ENCODE data around the gene BTBD9. TPM values are rescaled to one million over a fixed set of nuclear protein-coding genes. Genes with fewer than 3 reads are reported as not detected.
A peak's percentile ranks its signal among the peaks of the same experiment; 100 is the strongest.

The BTBD9 gene
- total RNA-seq, 2 donors from 2014 or later, result 19.0 to 33.2 TPM

- DNase-seq, result no peak
- no peak for ATAC-seq
- intact Hi-C loops (cut with DNase I), result no loop called here
Observed at GRCh38 chr6:38610050-38610625, 29.6 kb downstream of the BTBD9 start.

- intact Hi-C loops (cut with DNase I), result loop anchor here in 1 of 2 donors (5.0 kb wide), 1 partner anchor 33 kb away; the partner anchor contains the start of gene BTBD9
- DNase-seq (no peak), ATAC-seq (no peak)
Observed at GRCh38 chr6:38604700-38605099, 35.0 kb downstream of the BTBD9 start.

GRCh38 chr6:38603966-38604365, 35.8 kb downstream of the BTBD9 start:
- peak in 1 of 2 donors; percentile 39 for ATAC-seq
- intact Hi-C loops (cut with DNase I), result loop anchor here in 1 of 2 donors (5.0 kb wide), 1 partner anchor 33 kb away; the partner anchor contains the start of gene BTBD9
- DNase-seq, result no peak

- intact Hi-C loops (cut with DNase I), result loop anchor here in 1 of 2 donors (5.0 kb wide), 1 partner anchor 34 kb away; the partner anchor contains the start of gene BTBD9
- no peak for ATAC-seq
Observed at GRCh38 chr6:38603496-38603895, 36.2 kb downstream of the BTBD9 start.

GRCh38 chr6:38599966-38600550, 39.7 kb downstream of the BTBD9 start:
- DNase-seq (no peak), ATAC-seq (no peak)
- intact Hi-C loops (cut with DNase I), result loop anchor here in 1 of 2 donors (5.0 kb wide), 1 partner anchor 37 kb away; the partner anchor contains the start of gene BTBD9

More at GRCh38 chr6:38603496-38603895, 36.2 kb downstream of the BTBD9 start:
- no peak for DNase-seq

GRCh38 chr6:38599261-38599660, 40.5 kb downstream of the BTBD9 start:
- ATAC-seq (no peak), DNase-seq (no peak)
- intact Hi-C loops (cut with DNase I), result no loop called here

GRCh38 chr6:38593998-38594665, 45.6 kb downstream of the BTBD9 start:
- intact Hi-C loops (cut with DNase I), result no loop called here
- ATAC-seq (no peak), DNase-seq (no peak)

- intact Hi-C loops (cut with DNase I), result no loop called here
- DNase-seq, result no peak
- no peak for ATAC-seq
Observed at GRCh38 chr6:38593409-38593808, 46.3 kb downstream of the BTBD9 start.

- DNase-seq, result no peak
- ATAC-seq, result no peak
- intact Hi-C loops (cut with DNase I), result no loop called here
Observed at GRCh38 chr6:38591439-38591838, 48.3 kb downstream of the BTBD9 start.

- ATAC-seq, result peak in 1 of 2 donors; percentile 57
- DNase-seq, result no peak
- intact Hi-C loops (cut with DNase I), result no loop called here
Observed at GRCh38 chr6:38589367-38589720, 50.4 kb downstream of the BTBD9 start.

- intact Hi-C loops (cut with DNase I), result no loop called here
- DNase-seq, result no peak
Observed at GRCh38 chr6:38588631-38589366, 50.9 kb downstream of the BTBD9 start.

GRCh38 chr6:38587766-38588362, 51.9 kb downstream of the BTBD9 start:
- DNase-seq (no peak), ATAC-seq (no peak)
- intact Hi-C loops (cut with DNase I), result no loop called here

More at GRCh38 chr6:38588631-38589366, 50.9 kb downstream of the BTBD9 start:
- ATAC-seq, result peak in 1 of 2 donors; percentile 86

- DNase-seq (no peak), ATAC-seq (no peak)
- intact Hi-C loops (cut with DNase I), result no loop called here
Observed at GRCh38 chr6:38586992-38587391, 52.7 kb downstream of the BTBD9 start.

GRCh38 chr6:38584731-38585130, 55.0 kb downstream of the BTBD9 start:
- no peak for DNase-seq
- no peak for ATAC-seq
- intact Hi-C loops (cut with DNase I), result no loop called here

GRCh38 chr6:38583523-38583922, 56.2 kb downstream of the BTBD9 start:
- intact Hi-C loops (cut with DNase I), result no loop called here
- no peak for ATAC-seq
- DNase-seq, result no peak

- no peak for ATAC-seq
Observed at GRCh38 chr6:38580030-38580429, 59.7 kb downstream of the BTBD9 start.

GRCh38 chr6:38579010-38579628, 60.6 kb downstream of the BTBD9 start:
- DNase-seq (no peak), ATAC-seq (no peak)
- intact Hi-C loops (cut with DNase I), result no loop called here

More at GRCh38 chr6:38580030-38580429, 59.7 kb downstream of the BTBD9 start:
- intact Hi-C loops (cut with DNase I), result no loop called here
- no peak for DNase-seq

- DNase-seq (no peak), ATAC-seq (no peak)
- intact Hi-C loops (cut with DNase I), result no loop called here
Observed at GRCh38 chr6:38578075-38578474, 61.7 kb downstream of the BTBD9 start.

- no peak for ATAC-seq
Observed at GRCh38 chr6:38577492-38577891, 62.2 kb downstream of the BTBD9 start.

More at GRCh38 chr6:38577492-38577891, 62.2 kb downstream of the BTBD9 start:
- no peak for DNase-seq
- intact Hi-C loops (cut with DNase I), result no loop called here
